AG10803 (cell line): ENCODE measurements around the gene SDSL.

Source experiments
- DNase-seq: peaks from one replicate; pipeline ENCODE4 v3.0.0; 2010; ENCODE audit warnings: low read depth
- H3K4me3 ChIP-seq: 2 replicates; pipeline ENCODE4 v1.5.1; 2011; ENCODE audit warnings: mild to moderate bottlenecking, low read length, control low read depth
- CTCF ChIP-seq: conservative IDR thresholded peaks from 2 replicates; pipeline ENCODE4 v1.5.1; 2011; ENCODE audit warnings: mild to moderate bottlenecking, low read length, control low read depth, inconsistent platforms

The SDSL gene

GRCh38 chr12:113422030-113422885, at the start of gene SDSL:
TSS of gene SDSL (plus strand) at chr12:113422380. CDS start at chr12:113427983, 5,603 bp downstream.
- peak; percentile 71 for DNase-seq
- peak within 1 kb of the TSS; percentile 68 for H3K4me3 ChIP-seq
- no peak for TF ChIP-seq CTCF

- TF ChIP-seq CTCF: no peak
- DNase-seq: no peak
- H3K4me3 ChIP-seq: no peak overlapping the region
Measured at GRCh38 chr12:113373440-113373839, 48.7 kb upstream of the SDSL start.

GRCh38 chr12:113373969-113374368, 48.2 kb upstream of the SDSL start:
- no peak overlapping the region for H3K4me3 ChIP-seq
- TF ChIP-seq CTCF: no peak
- DNase-seq: no peak

- no peak overlapping the region for H3K4me3 ChIP-seq
- TF ChIP-seq CTCF: no peak
- no peak for DNase-seq
Measured at GRCh38 chr12:113374823-113375428, 47.3 kb upstream of the SDSL start.

GRCh38 chr12:113378291-113378690, 43.9 kb upstream of the SDSL start:
- H3K4me3 ChIP-seq: no peak overlapping the region
- DNase-seq: no peak
- peak; percentile 20 for TF ChIP-seq CTCF

- DNase-seq: no peak
Measured at GRCh38 chr12:113381220-113381619, 41.0 kb upstream of the SDSL start.

More at GRCh38 chr12:113381220-113381619, 41.0 kb upstream of the SDSL start:
- TF ChIP-seq CTCF: no peak
- H3K4me3 ChIP-seq: no peak overlapping the region
